HepG2 (cell line): ENCODE data around the gene LPO. TPM values are rescaled to one million over a fixed set of nuclear protein-coding genes. Genes with fewer than 3 reads are reported as not detected.

Experiments used
- ARHGAP35 ChIP-seq: sonication (generic); formaldehyde crosslinking; IDR thresholded peaks from 2 replicates; pipeline ENCODE4 v1.9.0; 2022; ENCODE audit warnings: mild to moderate bottlenecking, inconsistent platforms, moderate library complexity, missing genetic modification reagents, borderline replicate concordance
- BORCS8-MEF2B ChIP-seq: sonication (generic); formaldehyde crosslinking; IDR thresholded peaks from 2 replicates; pipeline ENCODE4 v1.8.0; 2022; ENCODE audit warnings: mild to moderate bottlenecking, missing genetic modification reagents
- CSRNP2 ChIP-seq: sonication (generic); formaldehyde crosslinking; conservative IDR thresholded peaks from 2 replicates; pipeline ENCODE4 v1.8.0; 2022; ENCODE audit warnings: low read depth, missing genetic modification reagents
- DMTF1 ChIP-seq: sonication (generic); formaldehyde crosslinking; IDR thresholded peaks from 2 replicates; pipeline ENCODE4 v1.4.0; 2020; ENCODE audit warnings: mild to moderate bottlenecking, missing genetic modification reagents
- IKZF4 ChIP-seq: sonication (generic); formaldehyde crosslinking; IDR thresholded peaks from 2 replicates; pipeline ENCODE4 v1.5.1; 2020; ENCODE audit warnings: borderline replicate concordance, mild to moderate bottlenecking, low read depth, missing genetic modification reagents; ENCODE audit errors: not compliant biosample characterization
- MAFF ChIP-seq: IDR thresholded peaks from 2 replicates; pipeline ENCODE4 v1.6.1; 2011; ENCODE audit warnings: low read depth, low read length, improper control_type of control experiment
- MAZ ChIP-seq, 2 experiments: sonication (generic) in 1 of 2; formaldehyde crosslinking in 1 of 2; IDR thresholded peaks; 2 replicates each; pipeline versions ENCODE4 v1.5.0 to v1.6.1; 2012 to 2020; ENCODE audit warnings: low read depth in 2 of 2, mild to moderate bottlenecking in 2 of 2, borderline replicate concordance in 1 of 2, improper control_type of control experiment in 1 of 2, low read length in 1 of 2, missing genetic modification reagents in 1 of 2, moderate library complexity in 1 of 2
- NCOA1 ChIP-seq: sonication (generic); formaldehyde crosslinking; IDR thresholded peaks from 2 replicates; pipeline ENCODE4 v1.9.0; 2021; ENCODE audit warnings: missing genetic modification reagents
- NONO ChIP-seq, 2 experiments: fragments of 450-650 bp in 1 of 2; sonication (generic) in 1 of 2; formaldehyde crosslinking in 1 of 2; IDR thresholded peaks in 1 of 2; conservative IDR thresholded peaks in 1 of 2; 2 replicates each; pipeline versions ENCODE4 v1.6.1 to v1.8.0; 2017 to 2022; ENCODE audit warnings: mild to moderate bottlenecking in 1 of 2, missing genetic modification reagents in 1 of 2, moderate library complexity in 1 of 2
- PRMT3 ChIP-seq: sonication (generic); formaldehyde crosslinking; IDR thresholded peaks from 2 replicates; pipeline ENCODE4 v1.8.1; 2022; ENCODE audit warnings: low read depth, mild to moderate bottlenecking, moderate library complexity, missing genetic modification reagents, borderline replicate concordance
- ZFP62 ChIP-seq: sonication (generic); formaldehyde crosslinking; IDR thresholded peaks from 2 replicates; pipeline ENCODE4 v1.4.0; 2020; ENCODE audit warnings: missing genetic modification reagents
- ZIK1 ChIP-seq: sonication (generic); formaldehyde crosslinking; IDR thresholded peaks from 2 replicates; pipeline ENCODE4 v1.5.0; 2020; ENCODE audit warnings: mild to moderate bottlenecking, low read depth, missing genetic modification reagents, borderline replicate concordance
- ZNF180 ChIP-seq: sonication (generic); formaldehyde crosslinking; IDR thresholded peaks from 2 replicates; pipeline ENCODE4 v1.4.0; 2020; ENCODE audit warnings: low read depth, missing genetic modification reagents, borderline replicate concordance
- ZNF326 ChIP-seq: sonication (generic); formaldehyde crosslinking; IDR thresholded peaks from 2 replicates; pipeline ENCODE4 v1.4.0; 2020; ENCODE audit warnings: missing genetic modification reagents, borderline replicate concordance
- ZNF460 ChIP-seq: sonication (generic); formaldehyde crosslinking; IDR thresholded peaks from 2 replicates; pipeline ENCODE4 v1.5.1; 2020; ENCODE audit warnings: missing genetic modification reagents, mild to moderate bottlenecking, borderline replicate concordance
- ZNF556 ChIP-seq: sonication (generic); formaldehyde crosslinking; IDR thresholded peaks from 2 replicates; pipeline ENCODE4 v1.4.0; 2020; ENCODE audit warnings: mild to moderate bottlenecking, missing genetic modification reagents, borderline replicate concordance
- ZNF574 ChIP-seq: sonication (generic); formaldehyde crosslinking; IDR thresholded peaks from 2 replicates; pipeline ENCODE4 v1.4.0; 2020; ENCODE audit warnings: missing genetic modification reagents
- ZNF75D ChIP-seq: sonication (generic); formaldehyde crosslinking; IDR thresholded peaks from 2 replicates; pipeline ENCODE4 v1.8.1; 2023; ENCODE audit warnings: missing genetic modification reagents, mild to moderate bottlenecking, borderline replicate concordance
- ZNF780A ChIP-seq: sonication (generic); formaldehyde crosslinking; IDR thresholded peaks from 2 replicates; pipeline ENCODE4 v1.8.0; 2022; ENCODE audit warnings: mild to moderate bottlenecking, missing genetic modification reagents, moderate library complexity
- ZNF850 ChIP-seq: sonication (generic); formaldehyde crosslinking; conservative IDR thresholded peaks from 2 replicates; pipeline ENCODE4 v1.9.0; 2021; ENCODE audit warnings: mild to moderate bottlenecking, missing genetic modification reagents
- ZSCAN25 ChIP-seq: sonication (generic); formaldehyde crosslinking; IDR thresholded peaks from 2 replicates; pipeline ENCODE4 v1.8.0; 2022; ENCODE audit warnings: mild to moderate bottlenecking, missing genetic modification reagents
- ZSCAN30 ChIP-seq: sonication (generic); formaldehyde crosslinking; IDR thresholded peaks from 2 replicates; pipeline ENCODE4 v1.5.0; 2020; ENCODE audit warnings: mild to moderate bottlenecking, missing genetic modification reagents
- polyA plus RNA-seq, 8 experiments: library from polyadenylated mRNA; depleted of rRNA in 3 of 8; stranded (reverse) in 7 of 8; unstranded in 1 of 8; fragments of >200 nt; fragmentation: Illumina TruSeq in 4 of 8; extraction: Trizol in 4 of 8; gene quantifications; 2 replicates each; pipeline versions ENCODE4 v1.2.1 to v1.2.3, GENCODE V29; 2011 to 2016; ENCODE audit warnings: low read depth in 4 of 8, missing spikeins in 1 of 8, mixed read lengths in 1 of 8; ENCODE audit not compliant: insufficient read depth in 1 of 8
- total RNA-seq, 5 experiments: library from RNA; depleted of rRNA; stranded (reverse); fragments of >200 nt; fragmentation: Illumina TruSeq; extraction: Trizol; gene quantifications; 2 replicates each; pipeline ENCODE4 v1.2.3, GENCODE V29; 2016; ENCODE audit warnings: low read depth in 1 of 5

Gene LPO
- total and polyA plus RNA-seq, 2 of the 13 experiments (the other 11 are each of a cell fraction or from before 2014, with no cell fraction given): not detected

GRCh38 chr17:58303971-58304749, 65.8 kb downstream of the LPO start (continued):
- TF ChIP-seq CSRNP2 (CRISPR knock-in tag): no peak
- no peak for TF ChIP-seq ZFP62 (CRISPR knock-in tag)
- no peak for TF ChIP-seq IKZF4 (CRISPR knock-in tag)
- no peak for TF ChIP-seq MAFF
- no peak for TF ChIP-seq ZIK1 (CRISPR knock-in tag)
- TF ChIP-seq DMTF1 (CRISPR knock-in tag): no peak
- TF ChIP-seq BORCS8-MEF2B (CRISPR knock-in tag): no peak
- no peak for TF ChIP-seq ZNF180
- no peak for TF ChIP-seq ZNF75D (CRISPR knock-in tag)
- no peak for TF ChIP-seq NONO (IDR thresholded peaks at IDR 0.05)
- TF ChIP-seq NONO (CRISPR knock-in tag; conservative IDR thresholded peaks at IDR 0.05): 0 out of 2 replicates have a peak, but pooled peaks have one; percentile 8
- TF ChIP-seq MAZ (IDR thresholded peaks at IDR 0.05; ENCODE audit: borderline replicate concordance, low read depth, low read length): no peak
- no peak for TF ChIP-seq MAZ (CRISPR knock-in tag; IDR thresholded peaks at IDR 0.05; ENCODE audit: low read depth)
- no peak for TF ChIP-seq ZSCAN30 (CRISPR knock-in tag)
- no peak for TF ChIP-seq ZNF460 (CRISPR knock-in tag)
- TF ChIP-seq PRMT3 (CRISPR knock-in tag): no peak
- no peak for TF ChIP-seq ZNF556 (CRISPR knock-in tag)
- TF ChIP-seq NCOA1 (CRISPR knock-in tag): no peak
- TF ChIP-seq ZSCAN25 (CRISPR knock-in tag): peak; percentile 25; the same call in 1 of the 2 replicates
- no peak for TF ChIP-seq ARHGAP35 (CRISPR knock-in tag)
- TF ChIP-seq ZNF780A (CRISPR knock-in tag): no peak
- peak; percentile 79 for TF ChIP-seq ZNF574
- TF ChIP-seq ZNF850 (CRISPR knock-in tag): no peak
- TF ChIP-seq ZNF326 (CRISPR knock-in tag): no peak
